HCT116 (cell line): ENCODE measurements around the gene RPL38. TPM values are rescaled to one million over a fixed set of nuclear protein-coding genes. Genes with fewer than 3 reads are reported as not detected.

Experiments
- ATAC-seq: fragments of 200-7000 bp; cut with Tn5 transposase; 2 replicates; pipeline ENCODE4 v1.9.1; 2020; ENCODE audit warnings: mild to moderate bottlenecking, moderate library complexity
- BruUV-seq: library from RNA; stranded (reverse); fragments of 400-500 nt; replicated peaks from 2 replicates; lab custom pipeline; 2021; lab: Mats Ljungman, UMichigan
- CTCF ChIA-PET: fragments of 300-600 bp; sonication (Branson Sonifier 250); formaldehyde crosslinking; loops from one replicate; lab custom pipeline; 2021; ENCODE audit warnings: antibody characterized with exemption; lab: Charles Lee
- POLR2A ChIA-PET: fragments of 300-600, 350-600 bp; sonication (Branson Sonifier 250); formaldehyde crosslinking; loops from one replicate; lab custom pipeline; 2021; ENCODE audit warnings: antibody characterized with exemption; lab: Charles Lee
- RAD21 ChIA-PET, 2 experiments: fragments of 300-600 bp; sonication (Branson Sonifier 250); formaldehyde crosslinking; loops; one replicate each; lab custom pipeline; 2023; ENCODE audit warnings: low total read pairs in 2 of 2; ENCODE audit not compliant: uncharacterized antibody in 2 of 2, unreplicated experiment in 2 of 2, low non-redundant PET in 1 of 2; lab: Charles Lee
- DNase-seq: peaks from one replicate; pipeline ENCODE4 v3.0.0-alpha.2; 2010; ENCODE audit warnings: low read depth, low spot score
- H2AFZ ChIP-seq: fragments of 200-600 bp; shearing (Covaris generic), sonication (generic); 2 replicates; pipeline ENCODE4 v1.6.1; 2017; ENCODE audit warnings: low read depth, mixed run types, mixed read lengths, antibody characterized with exemption, low read length; ENCODE audit not compliant: poor library complexity, severe bottlenecking
- H3K27ac ChIP-seq: 2 replicates; pipeline ENCODE4 v1.5.1; 2012; ENCODE audit warnings: low read depth, low read length
- H3K27me3 ChIP-seq: fragments of 200-600 bp; sonication (generic); 2 replicates; pipeline ENCODE4 v1.6.1; 2016; ENCODE audit warnings: mixed run types, low read length, mixed read lengths; ENCODE audit not compliant: insufficient read depth
- H3K36me3 ChIP-seq, 2 experiments: fragments of 200-500 bp in 1 of 2; fragments of 200-600 bp in 1 of 2; sonication (Bioruptor generic) in 1 of 2; sonication (generic) in 1 of 2; 2 replicates each; pipeline versions ENCODE4 v1.5.1 to v1.6.1; 2014 to 2016; ENCODE audit warnings: low read length in 2 of 2, inconsistent platforms in 1 of 2, mixed read lengths in 1 of 2, mixed run types in 1 of 2; ENCODE audit not compliant: insufficient read depth in 2 of 2, control insufficient read depth in 1 of 2
- H3K4me1 ChIP-seq, 2 experiments: fragments of 200-600 bp in 1 of 2; sonication (generic) in 1 of 2; 2 replicates each; pipeline versions ENCODE4 v1.5.1 to v1.6.1; 2012 to 2017; ENCODE audit warnings: low read length in 2 of 2, inconsistent platforms in 1 of 2, mild to moderate bottlenecking in 1 of 2, mixed read lengths in 1 of 2, mixed run types in 1 of 2, moderate library complexity in 1 of 2; ENCODE audit not compliant: insufficient read depth in 2 of 2, control insufficient read depth in 1 of 2
- H3K4me2 ChIP-seq: fragments of 200-600 bp; sonication (generic); 2 replicates; pipeline ENCODE4 v1.6.1; 2017; ENCODE audit warnings: mixed run types, low read length, mixed read lengths
- H3K4me3 ChIP-seq, 2 experiments: fragments of 200-600 bp in 1 of 2; sonication (generic) in 1 of 2; replicated peaks in 1 of 2; 2 replicates each; pipeline ENCODE4 v1.5.1; 2011 to 2016; ENCODE audit warnings: low read length in 2 of 2, control low read depth in 1 of 2, low read depth in 1 of 2, mild to moderate bottlenecking in 1 of 2, mixed read lengths in 1 of 2, mixed run types in 1 of 2
- H3K79me2 ChIP-seq: fragments of 200-600 bp; sonication (generic); 2 replicates; pipeline ENCODE4 v1.6.1; 2017; ENCODE audit warnings: mild to moderate bottlenecking, mixed run types, low read length, moderate library complexity, mixed read lengths; ENCODE audit not compliant: insufficient read depth
- H3K9ac ChIP-seq: fragments of 200-600 bp; sonication (generic); 2 replicates; pipeline ENCODE4 v1.6.1; 2016; ENCODE audit warnings: low read length, mixed read lengths
- H3K9me2 ChIP-seq: fragments of 200-600 bp; sonication (generic), shearing (Covaris generic); 2 replicates; pipeline ENCODE4 v1.6.1; 2017; ENCODE audit warnings: mixed run types, mild to moderate bottlenecking, moderate library complexity; ENCODE audit not compliant: insufficient read depth
- H3K9me3 ChIP-seq, 2 experiments: fragments of 200-500 bp in 1 of 2; fragments of 200-600 bp in 1 of 2; sonication (Bioruptor generic) in 1 of 2; sonication (generic) in 1 of 2; 2 replicates each; pipeline ENCODE4 v1.6.1; 2014 to 2017; ENCODE audit warnings: low read length in 2 of 2, mixed read lengths in 2 of 2, inconsistent platforms in 1 of 2, low read depth in 1 of 2, mild to moderate bottlenecking in 1 of 2, mixed run types in 1 of 2, moderate library complexity in 1 of 2; ENCODE audit not compliant: control insufficient read depth in 1 of 2, insufficient read depth in 1 of 2
- H4K20me1 ChIP-seq: fragments of 200-600 bp; sonication (generic), shearing (Covaris generic); 2 replicates; pipeline ENCODE4 v1.6.1; 2017; ENCODE audit warnings: mixed run types, mild to moderate bottlenecking, moderate library complexity; ENCODE audit not compliant: insufficient read depth
- CEBPB ChIP-seq: IDR thresholded peaks from 2 replicates; pipeline ENCODE4 v1.6.1; 2012; ENCODE audit warnings: low read depth
- ELF1 ChIP-seq: IDR thresholded peaks from 2 replicates; pipeline ENCODE4 v1.6.1; 2012; ENCODE audit warnings: low read depth, borderline replicate concordance
- FOSL1 ChIP-seq: IDR thresholded peaks from 2 replicates; pipeline ENCODE4 v1.6.1; 2012; ENCODE audit warnings: low read depth
- MAX ChIP-seq: IDR thresholded peaks from 2 replicates; pipeline ENCODE4 v1.6.1; 2012
- POLR2AphosphoS5 ChIP-seq: IDR thresholded peaks from 2 replicates; pipeline ENCODE4 v1.6.1; 2011; ENCODE audit warnings: mild to moderate bottlenecking, low read depth, low read length, moderate library complexity
- REST ChIP-seq: IDR thresholded peaks from 2 replicates; pipeline ENCODE4 v1.6.1; 2012; ENCODE audit warnings: low read depth
- SIN3A ChIP-seq: IDR thresholded peaks from 2 replicates; pipeline ENCODE4 v1.6.1; 2012; ENCODE audit warnings: low read depth
- SP1 ChIP-seq: IDR thresholded peaks from 2 replicates; pipeline ENCODE4 v1.6.1; 2012; ENCODE audit warnings: low read depth
- ZBTB33 ChIP-seq: IDR thresholded peaks from 2 replicates; pipeline ENCODE4 v1.6.1; 2011; ENCODE audit warnings: mild to moderate bottlenecking, low read length, moderate library complexity; ENCODE audit not compliant: insufficient replicate concordance; ENCODE audit errors: extremely low read depth
- ZFX ChIP-seq: fragments of 450-650 bp; IDR thresholded peaks from 2 replicates; pipeline ENCODE4 v1.6.1; 2017
- intact Hi-C: fragments of 100-400 bp; cut with micrococcal nuclease; formaldehyde crosslinking; loops from 2 replicates; pipeline ENCODE4 v1.10.0; 2022
- total RNA-seq: library from RNA; stranded (reverse); gene quantifications from one replicate; pipeline ENCODE4 v1.2.1, GENCODE V29; 2021; ENCODE audit not compliant: unreplicated experiment
- TF ChIP-seq, protein P1 (sequence below), 3 experiments: fragments of 200-600 bp in 1 of 3; sonication (generic) in 1 of 3; IDR thresholded peaks in 2 of 3; conservative IDR thresholded peaks in 1 of 3; 2 replicates each; pipeline ENCODE4 v1.5.1; 2012 to 2017; ENCODE audit warnings: low read depth in 2 of 3, low read length in 2 of 3, antibody characterized with exemption in 1 of 3, borderline replicate concordance in 1 of 3, control low read depth in 1 of 3, mild to moderate bottlenecking in 1 of 3, mixed read lengths in 1 of 3, mixed run types in 1 of 3, moderate library complexity in 1 of 3; ENCODE audit not compliant: insufficient read depth in 1 of 3

Gene RPL38
- total RNA-seq, 1 experiment from 2014 or later = 1,628 TPM

GRCh38 chr17:74177018-74177450 lies 26.4 kb upstream of the RPL38 start:
- BruUV-seq = no TSS peak
- H4K20me1 ChIP-seq = no peaks in the 10 kb centered on the region
- H3K4me3 ChIP-seq = no peak overlapping the region
- no peak overlapping the region for H3K9ac ChIP-seq
- DNase-seq = no peak
- H3K4me1 ChIP-seq = no peaks in the 10 kb centered on the region
- CTCF ChIA-PET = interaction anchor here (0.7 to 0.8 kb wide), 2 partner anchors 23 to 59 kb away, joined by 3 to 4 read pairs; no protein-coding TSS in a partner anchor
- peaks cover 38% of the 10 kb centered on the region; the same call in 1 of the 2 replicates for H3K27me3 ChIP-seq
- ATAC-seq = peak; percentile 25
- H3K9me2 ChIP-seq = no peaks in the 10 kb centered on the region
- H2AFZ ChIP-seq = no peak overlapping the region
- H3K36me3 ChIP-seq = no peaks in the 10 kb centered on the region
- no peaks in the 10 kb centered on the region for H3K9me3 ChIP-seq
- H3K27ac ChIP-seq = no peak overlapping the region
- no peaks in the 10 kb centered on the region for H3K79me2 ChIP-seq
- no peak overlapping the region for H3K4me2 ChIP-seq
- intact Hi-C loops = loop anchor here (10.0 kb wide), 1 partner anchor 922 kb away; no protein-coding TSS in a partner anchor
- POLR2A ChIA-PET = no interaction called here
- RAD21 ChIA-PET = interaction anchor here in 1 of 2 experiments (0.7 to 1.5 kb wide), 2 partner anchors 70 to 87 kb away, joined by 3 to 7 read pairs; no protein-coding TSS in a partner anchor
- TF ChIP-seq, protein P1, sequence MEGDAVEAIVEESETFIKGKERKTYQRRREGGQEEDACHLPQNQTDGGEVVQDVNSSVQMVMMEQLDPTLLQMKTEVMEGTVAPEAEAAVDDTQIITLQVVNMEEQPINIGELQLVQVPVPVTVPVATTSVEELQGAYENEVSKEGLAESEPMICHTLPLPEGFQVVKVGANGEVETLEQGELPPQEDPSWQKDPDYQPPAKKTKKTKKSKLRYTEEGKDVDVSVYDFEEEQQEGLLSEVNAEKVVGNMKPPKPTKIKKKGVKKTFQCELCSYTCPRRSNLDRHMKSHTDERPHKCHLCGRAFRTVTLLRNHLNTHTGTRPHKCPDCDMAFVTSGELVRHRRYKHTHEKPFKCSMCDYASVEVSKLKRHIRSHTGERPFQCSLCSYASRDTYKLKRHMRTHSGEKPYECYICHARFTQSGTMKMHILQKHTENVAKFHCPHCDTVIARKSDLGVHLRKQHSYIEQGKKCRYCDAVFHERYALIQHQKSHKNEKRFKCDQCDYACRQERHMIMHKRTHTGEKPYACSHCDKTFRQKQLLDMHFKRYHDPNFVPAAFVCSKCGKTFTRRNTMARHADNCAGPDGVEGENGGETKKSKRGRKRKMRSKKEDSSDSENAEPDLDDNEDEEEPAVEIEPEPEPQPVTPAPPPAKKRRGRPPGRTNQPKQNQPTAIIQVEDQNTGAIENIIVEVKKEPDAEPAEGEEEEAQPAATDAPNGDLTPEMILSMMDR (IDR thresholded peaks at IDR 0.05 in 2 of 3, conservative IDR thresholded peaks at IDR 0.05 in 1 of 3; ENCODE audit: borderline replicate concordance in 1 of 3, insufficient read depth in 1 of 3, low read depth in 2 of 3, low read length in 2 of 3) = no peak
- no peak for TF ChIP-seq CEBPB

DNA sequence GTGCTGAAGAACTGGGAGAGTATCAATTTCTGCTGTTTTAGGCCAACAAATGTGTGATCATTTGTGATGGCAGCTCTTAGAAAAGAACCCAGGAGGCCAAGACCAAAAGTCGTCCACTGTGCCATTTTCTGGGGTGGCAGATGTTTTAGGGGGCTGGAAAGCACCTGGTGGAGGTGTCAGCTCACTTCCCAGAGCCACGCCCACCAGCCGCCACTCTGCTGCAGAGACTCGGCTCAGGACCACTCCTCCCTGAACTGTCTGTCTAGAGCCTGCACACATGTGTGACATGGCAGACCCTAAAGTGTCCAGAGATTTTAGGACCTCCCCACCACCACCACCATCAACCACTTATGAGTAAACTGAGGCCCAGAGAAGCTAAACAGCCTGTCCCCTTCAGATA lies 23.9 kb upstream of the RPL38 start:
- no peak for ATAC-seq
- H3K27ac ChIP-seq = no peak overlapping the region
- H3K9me2 ChIP-seq = no peaks in the 10 kb centered on the region
- intact Hi-C loops = loop anchor here (10.0 kb wide), 1 partner anchor 925 kb away; no protein-coding TSS in a partner anchor
- no peaks in the 10 kb centered on the region for H3K36me3 ChIP-seq
- peaks cover 34% of the 10 kb centered on the region; the same call in 1 of the 2 replicates for H3K27me3 ChIP-seq
- H3K4me2 ChIP-seq = no peak overlapping the region
- H3K4me3 ChIP-seq = no peak overlapping the region
- ChIA-PET POLR2A (no interaction called here), CTCF (interaction anchor here (1.0 kb wide), 1 partner anchor 20 kb away, joined by 4 read pairs; no protein-coding TSS in a partner anchor), RAD21 (no interaction called here)
- no peaks in the 10 kb centered on the region for H3K79me2 ChIP-seq
- no peak overlapping the region for H2AFZ ChIP-seq
- no peaks in the 10 kb centered on the region for H3K4me1 ChIP-seq
- no peak overlapping the region for H3K9ac ChIP-seq
- H4K20me1 ChIP-seq = no peaks in the 10 kb centered on the region
- BruUV-seq = no TSS peak
- no peak for DNase-seq
- no peaks in the 10 kb centered on the region for H3K9me3 ChIP-seq
- no peak for TF ChIP-seq ELF1
- TF ChIP-seq ZFX = no peak
- TF ChIP-seq REST = no peak
- no peak for TF ChIP-seq MAX
- TF ChIP-seq SIN3A = no peak
- TF ChIP-seq FOSL1 = no peak
- no peak for TF ChIP-seq SP1
- TF ChIP-seq ZBTB33 = no peak
- TF ChIP-seq POLR2AphosphoS5 = no peak
